K562 (cell line): Measurements from ENCODE around the gene TTL. TPM values are rescaled to one million over a fixed set of nuclear protein-coding genes. Genes with fewer than 3 reads are reported as not detected.
A peak's percentile ranks its signal among the peaks of the same experiment; 100 is the strongest.

Experiments used
- ATAC-seq: fragments of 200-7000 bp; cut with Tn5 transposase; 3 replicates; pipeline ENCODE4 v1.9.1; 2020; ENCODE audit warnings: moderate library complexity
- BruUV-seq: library from RNA; stranded (reverse); fragments of 400-500 nt; replicated peaks from 2 replicates; lab custom pipeline; 2021; lab: Mats Ljungman, UMichigan
- CTCF ChIA-PET: fragments of 300-600 bp; formaldehyde crosslinking; extraction: SDS; loops from one replicate; lab custom pipeline; 2021; ENCODE audit warnings: low intra/inter-chr PET ratio; lab: Yijun Ruan, JAX
- POLR2A ChIA-PET: fragments of 300-600, 350-650 bp; sonication (Branson Sonifier 250); formaldehyde crosslinking; extraction: SDS; loops from one replicate; lab custom pipeline; 2021; ENCODE audit warnings: antibody characterized with exemption, inconsistent platforms; lab: Yijun Ruan, JAX
- DNase-seq, 4 experiments: peaks; one replicate each; pipeline versions ENCODE4 v3.0.0 to v3.0.0-alpha.2; 2011 to 2018; ENCODE audit warnings: low spot score in 3 of 4, mixed read lengths in 3 of 4; ENCODE audit errors: extremely low read depth in 1 of 4
- FAIRE-seq: peaks from 2 replicates; lab custom pipeline; 2011; peaks lifted over from hg19 to GRCh38; lab: Jason Lieb, UNC
- H2AFZ ChIP-seq: 2 replicates; pipeline ENCODE4 v1.6.0; 2011; ENCODE audit warnings: low read depth, low read length, control low read depth, inconsistent platforms
- H3K27ac ChIP-seq: fragments of 200-600 bp; 3 replicates; pipeline ENCODE4 v1.8.0; 2011; ENCODE audit warnings: low read depth, mild to moderate bottlenecking, control low read depth, inconsistent platforms, low read length, moderate library complexity, mixed read lengths; ENCODE audit errors: extremely low read depth
- H3K27me3 ChIP-seq, 2 experiments: fragments of 300-600 bp in 1 of 2; 2 replicates in 1 of 2; 3 replicates in 1 of 2; pipeline versions ENCODE4 v1.6.0 to v1.8.0; 2011; ENCODE audit warnings: inconsistent platforms in 2 of 2, low read length in 2 of 2, mild to moderate bottlenecking in 1 of 2, mixed read lengths in 1 of 2, moderate library complexity in 1 of 2; ENCODE audit not compliant: control insufficient read depth in 2 of 2, insufficient read depth in 2 of 2
- H3K36me3 ChIP-seq: fragments of 300-600 bp; 3 replicates; pipeline ENCODE4 v1.8.0; 2011; ENCODE audit warnings: mild to moderate bottlenecking, low read length, inconsistent platforms; ENCODE audit not compliant: control insufficient read depth, insufficient read depth
- H3K4me1 ChIP-seq, 2 experiments: fragments of 200-600 bp in 1 of 2; replicated peaks in 1 of 2; 2 replicates in 1 of 2; 3 replicates in 1 of 2; pipeline versions ENCODE4 v1.5.1 to v1.8.0; 2011; ENCODE audit warnings: inconsistent platforms in 2 of 2, low read length in 2 of 2, mild to moderate bottlenecking in 1 of 2, mixed read lengths in 1 of 2, moderate library complexity in 1 of 2; ENCODE audit not compliant: control insufficient read depth in 2 of 2, insufficient read depth in 2 of 2
- H3K4me2 ChIP-seq: 2 replicates; pipeline ENCODE4 v1.6.1; 2011; ENCODE audit warnings: low read length, control low read depth, inconsistent platforms, mixed read lengths; ENCODE audit not compliant: insufficient read depth
- H3K4me3 ChIP-seq: fragments of 200-600 bp; sonication (generic), shearing (Covaris generic); 2 replicates; pipeline ENCODE4 v1.5.1; 2016; ENCODE audit warnings: control low read depth, inconsistent platforms
- H3K79me2 ChIP-seq: fragments of 200-600 bp; 3 replicates; pipeline ENCODE4 v1.8.0; 2011; ENCODE audit warnings: low read length, inconsistent platforms; ENCODE audit not compliant: control insufficient read depth, insufficient read depth
- H3K9ac ChIP-seq, 2 experiments: 2 replicates each; pipeline versions ENCODE4 v1.6.0 to v1.6.1; 2011; ENCODE audit warnings: low read depth in 2 of 2, low read length in 2 of 2, control low read depth in 1 of 2, inconsistent platforms in 1 of 2, mild to moderate bottlenecking in 1 of 2, mixed read lengths in 1 of 2; ENCODE audit not compliant: insufficient read depth in 1 of 2
- H3K9me1 ChIP-seq: one replicate; pipeline ENCODE4 v1.6.0; 2011; ENCODE audit warnings: inconsistent platforms, mild to moderate bottlenecking, low read length, moderate library complexity; ENCODE audit not compliant: control insufficient read depth, insufficient read depth
- H3K9me3 ChIP-seq: replicated peaks from 2 replicates; pipeline ENCODE4 v1.5.1; 2011; ENCODE audit warnings: low read depth, low read length, inconsistent platforms; ENCODE audit not compliant: control insufficient read depth, insufficient read depth
- H4K20me1 ChIP-seq: replicated peaks from 2 replicates; pipeline ENCODE4 v1.6.1; 2011; ENCODE audit warnings: low read length, inconsistent platforms, mixed read lengths; ENCODE audit not compliant: control insufficient read depth, insufficient read depth
- ATF3 ChIP-seq, 2 experiments: fragments of 450-650 bp in 1 of 2; sonication (generic) in 1 of 2; formaldehyde crosslinking in 1 of 2; IDR thresholded peaks in 1 of 2; conservative IDR thresholded peaks in 1 of 2; 2 replicates each; pipeline versions ENCODE4 v1.6.1 to v1.8.1; 2016 to 2023; ENCODE audit warnings: mild to moderate bottlenecking in 2 of 2, moderate library complexity in 2 of 2, inconsistent platforms in 1 of 2, missing genetic modification reagents in 1 of 2
- CBFB ChIP-seq: sonication (generic); formaldehyde crosslinking; IDR thresholded peaks from 2 replicates; pipeline ENCODE4 v1.4.0; 2020; ENCODE audit warnings: mild to moderate bottlenecking, missing genetic modification reagents
- KAT2B ChIP-seq: IDR thresholded peaks from one replicate; pipeline ENCODE4 v1.6.1; 2012; ENCODE audit warnings: low read depth, mild to moderate bottlenecking, control low read depth, inconsistent platforms, low read length, moderate library complexity
- KLF10 ChIP-seq: fragments of 250-450 bp; sonication (Bioruptor Pico); IDR thresholded peaks from 2 replicates; pipeline ENCODE4 v1.6.1; 2021; ENCODE audit warnings: matching md5 sums
- MBD2 ChIP-seq: sonication (generic); IDR thresholded peaks from 2 replicates; pipeline ENCODE4 v1.6.1; 2016; ENCODE audit warnings: low read depth, borderline replicate concordance
- MED1 ChIP-seq: sonication (generic); formaldehyde crosslinking; IDR thresholded peaks from 2 replicates; pipeline ENCODE4 v1.8.1; 2023; ENCODE audit warnings: missing genetic modification reagents, borderline replicate concordance
- YBX1 ChIP-seq: fragments of 450-650 bp; IDR thresholded peaks from 2 replicates; pipeline ENCODE4 v1.7.1; 2016; ENCODE audit warnings: mild to moderate bottlenecking
- ZNF24 ChIP-seq: fragments of 450-650 bp; IDR thresholded peaks from 2 replicates; pipeline ENCODE4 v1.6.1; 2016
- in situ Hi-C: fragments of 300-500 bp; cut with MboI; formaldehyde crosslinking; loops from 4 replicates; pipeline ENCODE4 v1.15.0; 2018; ENCODE audit warnings: inconsistent platforms, mixed read lengths
- intact Hi-C: fragments of 100-400 bp; cut with micrococcal nuclease; formaldehyde crosslinking; loops from 2 replicates; pipeline ENCODE4 v1.14.2; 2022
- polyA plus RNA-seq, 8 experiments: library from polyadenylated mRNA; depleted of rRNA in 4 of 8; stranded (reverse) in 5 of 8; unstranded in 3 of 8; fragments of >200 nt; fragmentation: Nextera tagmentation in 2 of 8; fragmentation: Illumina TruSeq in 1 of 8; extraction: Ambion mirVana in 2 of 8; extraction: Trizol in 1 of 8; gene quantifications; 2 replicates each; pipeline versions ENCODE4 v1.2.1 to v1.2.3, GENCODE V29; 2011 to 2014; ENCODE audit warnings: inconsistent platforms in 1 of 8, missing spikeins in 1 of 8
- total RNA-seq, 7 experiments: library from RNA; depleted of rRNA in 6 of 7; stranded (reverse); fragments of >200 nt in 6 of 7; fragmentation: Illumina TruSeq in 2 of 7; extraction: Trizol in 2 of 7; gene quantifications; 2 replicates each; pipeline versions ENCODE4 v1.2.1 to v1.2.3, GENCODE V29; 2011 to 2021; ENCODE audit warnings: low replicate concordance in 1 of 7

Gene TTL
- total and polyA plus RNA-seq, 9 of the 15 experiments (the other 6 are each of a cell fraction or from before 2014, with no cell fraction given): 9.4 to 54.4 (median 34.9) TPM

- POLR2A ChIA-PET: no interaction called here
- peaks cover 4 to 10% of the 10 kb centered on the region in 2 experiments; a peak in 3 of 5 replicates for H3K4me1 ChIP-seq
- BruUV-seq: no TSS peak
- CTCF ChIA-PET: no interaction called here
- in situ Hi-C loops: no loop called here
- H3K9me3 ChIP-seq: no peaks in the 10 kb centered on the region
- H4K20me1 ChIP-seq: no peaks in the 10 kb centered on the region
- H3K4me3 ChIP-seq: no peak overlapping the region
- no peaks in the 10 kb centered on the region for H3K9me1 ChIP-seq
- H2AFZ ChIP-seq: no peak overlapping the region
- peaks cover 8% of the 10 kb centered on the region; the same call in 2 of the 3 replicates for H3K79me2 ChIP-seq
- H3K27me3 ChIP-seq: no peaks in the 10 kb centered on the region
- no peak for ATAC-seq
- TF ChIP-seq KAT2B (no peak), MBD2 (no peak), YBX1 (no peak), KLF10 (no peak), CBFB (no peak), ZNF24 (no peak), ATF3 (IDR thresholded peaks at IDR 0.05) (peak; percentile 32; the same call in 1 of the 2 replicates), ATF3 (CRISPR knock-in tag; conservative IDR thresholded peaks at IDR 0.05) (no peak), MED1 (CRISPR knock-in tag) (no peak)
- H3K36me3 ChIP-seq: peaks cover 30% of the 10 kb centered on the region; the same call in 2 of the 3 replicates
- no peak overlapping the region for H3K4me2 ChIP-seq
- intact Hi-C loops: no loop called here
- H3K27ac ChIP-seq: no peak overlapping the region
- no peak for DNase-seq
- no peak for FAIRE-seq
- no peak overlapping the region for H3K9ac ChIP-seq
Observed at GRCh38 chr2:112579241-112579640, 97.3 kb downstream of the TTL start.
